Sigmoid colon (tissue), 4 donors: Measurements from ENCODE around the gene SMYD5.
"Not testable (repeated sequence)": the region's sequence is repeated elsewhere in the genome, so short reads cannot be mapped to it uniquely, and the experiment has no call there.

Source experiments
- EP300 ChIP-seq, 4 donors: sonication (generic); formaldehyde crosslinking; IDR thresholded peaks; one replicate each; pipeline ENCODE4 v1.6.1; 2017; ENCODE audit warnings: antibody characterized with exemption in 4 of 4
- POLR2A ChIP-seq, 2 donors: fragments of 450-650 bp; IDR thresholded peaks; one replicate each; pipeline ENCODE4 v1.6.1; 2016; ENCODE audit warnings: antibody characterized with exemption in 2 of 2, mild to moderate bottlenecking in 2 of 2, moderate library complexity in 2 of 2

- TF ChIP-seq POLR2A, EP300 (IDR thresholded peaks at IDR 0.05): not testable (repeated sequence)
These were observed 48.1 kb upstream of the SMYD5 start for GRCh38 chr2:73165978-73166377.
